Naive B cell (primary cell): ENCODE data around the gene OXTR. TPM values are rescaled to one million over a fixed set of nuclear protein-coding genes. Genes with fewer than 3 reads are reported as not detected.

Experiments
- ATAC-seq, 2 donors: fragments of 150-1000 bp; cut with Tn5 transposase; 2 replicates each; pipeline ENCODE4 v1.10.0; 2021; ENCODE audit warnings: low read depth in 2 of 2, mild to moderate bottlenecking in 2 of 2, moderate library complexity in 2 of 2
- DNase-seq: peaks from one replicate; pipeline ENCODE4 v3.0.0; 2022
- H3K27ac Mint-ChIP-seq, 6 donors: one replicate each; pipeline ENCODE4 v1.8.0; 2020 to 2022; ENCODE audit warnings: mild to moderate bottlenecking in 6 of 6, mixed read lengths in 6 of 6, moderate library complexity in 5 of 6, inconsistent platforms in 2 of 6
- H3K27me3 Mint-ChIP-seq, 3 donors: one replicate each; pipeline ENCODE4 v1.8.0; 2021 to 2022; ENCODE audit warnings: mixed read lengths in 3 of 3, mild to moderate bottlenecking in 1 of 3
- H3K36me3 Mint-ChIP-seq, 2 donors: one replicate each; pipeline ENCODE4 v1.8.0; 2020 to 2022; ENCODE audit warnings: mixed read lengths in 2 of 2, inconsistent platforms in 1 of 2, mild to moderate bottlenecking in 1 of 2
- H3K4me1 Mint-ChIP-seq, 3 donors: one replicate each; pipeline ENCODE4 v1.8.0; 2020 to 2022; ENCODE audit warnings: mixed read lengths in 3 of 3, inconsistent platforms in 1 of 3, mild to moderate bottlenecking in 1 of 3, moderate library complexity in 1 of 3
- H3K4me3 Mint-ChIP-seq, 8 donors: one replicate each; pipeline ENCODE4 v1.8.0; 2020 to 2022; ENCODE audit warnings: mild to moderate bottlenecking in 8 of 8, mixed read lengths in 8 of 8, moderate library complexity in 8 of 8, inconsistent platforms in 2 of 8
- H3K9me3 Mint-ChIP-seq, 7 donors: one replicate each; pipeline ENCODE4 v1.8.0; 2020 to 2022; ENCODE audit warnings: mixed read lengths in 7 of 7, mild to moderate bottlenecking in 5 of 7, inconsistent platforms in 2 of 7, moderate library complexity in 1 of 7
- polyA plus RNA-seq, 6 donors: library from polyadenylated mRNA; unstranded; fragments of 300-500 nt; fragmentation: Illumina TruSeq; gene quantifications; one replicate each; pipeline ENCODE4 v1.2.3, GENCODE V29; 2021; ENCODE audit warnings: low read depth in 6 of 6

The OXTR gene
- polyA plus RNA-seq, 6 donors from 2014 or later: 0.05 to 0.86 (median 0.18) TPM; not detected in 3

- H3K9me3 Mint-ChIP-seq: peaks cover 0 to 1% (median 0%) of the 10 kb centered on the region in 7 donors
- no peaks in the 10 kb centered on the region for H3K4me1 Mint-ChIP-seq
- ATAC-seq (no peak), DNase-seq (no peak)
- H3K27ac Mint-ChIP-seq: no peak overlapping the region
- H3K36me3 Mint-ChIP-seq: no peaks in the 10 kb centered on the region
- H3K4me3 Mint-ChIP-seq: no peak overlapping the region
- H3K27me3 Mint-ChIP-seq: peaks cover 0 to 16% (median 12%) of the 10 kb centered on the region in 3 donors
Measured at GRCh38 chr3:8745619-8746370, 23.6 kb downstream of the OXTR start.

- Mint-ChIP-seq H3K4me1 (no peaks in the 10 kb centered on the region), H3K27ac (no peak overlapping the region), H3K27me3 (peaks cover 0 to 16% (median 12%) of the 10 kb centered on the region in 3 donors), H3K9me3 (peaks cover 0 to 1% (median 0%) of the 10 kb centered on the region in 7 donors), H3K36me3 (no peaks in the 10 kb centered on the region), H3K4me3 (no peak overlapping the region)
- DNase-seq (no peak), ATAC-seq (no peak)
Measured at GRCh38 chr3:8743911-8744310, 25.5 kb downstream of the OXTR start.

GRCh38 chr3:8743021-8743601 is 26.3 kb downstream of the OXTR start:
- Mint-ChIP-seq H3K27me3 (peaks cover 0 to 16% (median 16%) of the 10 kb centered on the region in 3 donors), H3K36me3 (no peaks in the 10 kb centered on the region), H3K27ac (no peak overlapping the region), H3K4me1 (no peaks in the 10 kb centered on the region), H3K9me3 (peaks cover 0 to 1% (median 0%) of the 10 kb centered on the region in 7 donors), H3K4me3 (no peak overlapping the region)
- DNase-seq (no peak), ATAC-seq (no peak)

GRCh38 chr3:8741581-8742261 is 27.7 kb downstream of the OXTR start:
- H3K9me3 Mint-ChIP-seq: peaks cover 0 to 1% (median 0%) of the 10 kb centered on the region in 7 donors
- no peak overlapping the region for H3K27ac Mint-ChIP-seq
- peak overlapping the region in 1 of 8 donors; percentile 32 for H3K4me3 Mint-ChIP-seq
- DNase-seq (no peak), ATAC-seq (no peak)
- H3K4me1 Mint-ChIP-seq: no peaks in the 10 kb centered on the region
- no peaks in the 10 kb centered on the region for H3K36me3 Mint-ChIP-seq
- peaks cover 0 to 24% (median 21%) of the 10 kb centered on the region in 3 donors for H3K27me3 Mint-ChIP-seq

GRCh38 chr3:8739757-8740504 is 29.5 kb downstream of the OXTR start:
- no peaks in the 10 kb centered on the region for H3K4me1 Mint-ChIP-seq
- no peak for DNase-seq
- H3K27me3 Mint-ChIP-seq: peaks cover 0 to 33% (median 32%) of the 10 kb centered on the region in 3 donors
- no peaks in the 10 kb centered on the region for H3K9me3 Mint-ChIP-seq
- ATAC-seq: no peak
- H3K36me3 Mint-ChIP-seq: no peaks in the 10 kb centered on the region
- no peak overlapping the region for H3K4me3 Mint-ChIP-seq
- H3K27ac Mint-ChIP-seq: no peak overlapping the region

GRCh38 chr3:8738639-8739038 is 30.8 kb downstream of the OXTR start:
- no peaks in the 10 kb centered on the region for H3K9me3 Mint-ChIP-seq
- H3K36me3 Mint-ChIP-seq: no peaks in the 10 kb centered on the region
- H3K4me3 Mint-ChIP-seq: no peak overlapping the region

GRCh38 chr3:8737823-8738222 is 31.6 kb downstream of the OXTR start:
- H3K4me1 Mint-ChIP-seq: no peaks in the 10 kb centered on the region
- DNase-seq (no peak), ATAC-seq (no peak)
- no peak overlapping the region for H3K4me3 Mint-ChIP-seq
- no peaks in the 10 kb centered on the region for H3K9me3 Mint-ChIP-seq
- H3K36me3 Mint-ChIP-seq: no peaks in the 10 kb centered on the region
- peaks cover 0 to 33% (median 30%) of the 10 kb centered on the region in 3 donors for H3K27me3 Mint-ChIP-seq
- no peak overlapping the region for H3K27ac Mint-ChIP-seq

More at GRCh38 chr3:8738639-8739038, 30.8 kb downstream of the OXTR start:
- no peak for ATAC-seq
- peaks cover 0 to 33% (median 32%) of the 10 kb centered on the region in 3 donors for H3K27me3 Mint-ChIP-seq
- no peak for DNase-seq
- no peaks in the 10 kb centered on the region for H3K4me1 Mint-ChIP-seq
- H3K27ac Mint-ChIP-seq: no peak overlapping the region

GRCh38 chr3:8737301-8737700 is 32.1 kb downstream of the OXTR start:
- Mint-ChIP-seq H3K4me3 (no peak overlapping the region), H3K27me3 (peaks cover 0 to 32% (median 24%) of the 10 kb centered on the region in 3 donors), H3K9me3 (peaks cover 0 to under 1% (median 0%) of the 10 kb centered on the region in 7 donors), H3K27ac (no peak overlapping the region), H3K4me1 (no peaks in the 10 kb centered on the region), H3K36me3 (no peaks in the 10 kb centered on the region)
- DNase-seq: no peak
- ATAC-seq: no peak

- no peak for DNase-seq
- no peaks in the 10 kb centered on the region for H3K36me3 Mint-ChIP-seq
- peaks cover 0 to 23% (median 16%) of the 10 kb centered on the region in 3 donors for H3K27me3 Mint-ChIP-seq
- ATAC-seq: no peak
- H3K4me3 Mint-ChIP-seq: no peak overlapping the region
- H3K9me3 Mint-ChIP-seq: peaks cover 0 to 2% (median 0%) of the 10 kb centered on the region in 7 donors
- H3K27ac Mint-ChIP-seq: no peak overlapping the region
- H3K4me1 Mint-ChIP-seq: no peaks in the 10 kb centered on the region
Measured at GRCh38 chr3:8736436-8736835, 33.0 kb downstream of the OXTR start.

GRCh38 chr3:8734908-8735307 is 34.5 kb downstream of the OXTR start:
- Mint-ChIP-seq H3K4me1 (no peaks in the 10 kb centered on the region), H3K27me3 (peaks cover 0 to 21% (median 15%) of the 10 kb centered on the region in 3 donors), H3K9me3 (peaks cover 0 to 2% (median 0%) of the 10 kb centered on the region in 7 donors), H3K27ac (no peak overlapping the region), H3K4me3 (no peak overlapping the region), H3K36me3 (no peaks in the 10 kb centered on the region)
- DNase-seq (no peak), ATAC-seq (no peak)

GRCh38 chr3:8734137-8734878 is 35.1 kb downstream of the OXTR start:
- Mint-ChIP-seq H3K4me1 (no peaks in the 10 kb centered on the region), H3K27ac (no peak overlapping the region), H3K27me3 (peaks cover 0 to 22% (median 15%) of the 10 kb centered on the region in 3 donors), H3K9me3 (peaks cover 0 to 2% (median 0%) of the 10 kb centered on the region in 7 donors), H3K36me3 (no peaks in the 10 kb centered on the region), H3K4me3 (no peak overlapping the region)
- no peak for ATAC-seq
- DNase-seq: no peak

GRCh38 chr3:8733332-8734094 is 35.9 kb downstream of the OXTR start, which contains the start of gene CAV3:
TSS of gene CAV3 (plus strand) at chr3:8733802. CDS start at chr3:8733877, 75 bp downstream.
- H3K9me3 Mint-ChIP-seq: peaks cover 0 to 2% (median 0%) of the 10 kb centered on the region in 7 donors
- H3K27me3 Mint-ChIP-seq: peaks cover 0 to 26% (median 15%) of the 10 kb centered on the region in 3 donors
- no peaks in the 10 kb centered on the region for H3K36me3 Mint-ChIP-seq
- H3K27ac Mint-ChIP-seq: no peak within 1 kb of the TSS
- no peaks in the 10 kb centered on the region for H3K4me1 Mint-ChIP-seq
- no peak within 1 kb of the TSS for H3K4me3 Mint-ChIP-seq
- ATAC-seq (no peak), DNase-seq (no peak)
